ENCODE results near the gene IDH3B.

IDH3B gene

GRCh38 chr20:2610941-2611720 is 52.9 kb downstream of the IDH3B start:
- DNase-seq = no peak

- DNase-seq = no peak
Measured at GRCh38 chr20:2610326-2610725, 53.7 kb downstream of the IDH3B start.
